GM12865 (cell line): Measurements from ENCODE around the gene DCAF8.
A peak's percentile ranks its signal among the peaks of the same experiment; 100 is the strongest.

Experiments
- DNase-seq: peaks from one replicate; pipeline ENCODE4 v3.0.0; 2010; ENCODE audit warnings: low read depth
- H3K4me3 ChIP-seq: 2 replicates; pipeline ENCODE4 v1.5.1; 2011; ENCODE audit warnings: mild to moderate bottlenecking, low read depth, low read length, control low read depth
- TF ChIP-seq, protein P1 (sequence below): IDR thresholded peaks from 2 replicates; pipeline ENCODE4 v1.5.1; 2011; ENCODE audit warnings: low read length, control low read depth, low read depth, inconsistent platforms; ENCODE audit not compliant: insufficient read depth; ENCODE audit errors: missing control alignments

Gene DCAF8

DNA sequence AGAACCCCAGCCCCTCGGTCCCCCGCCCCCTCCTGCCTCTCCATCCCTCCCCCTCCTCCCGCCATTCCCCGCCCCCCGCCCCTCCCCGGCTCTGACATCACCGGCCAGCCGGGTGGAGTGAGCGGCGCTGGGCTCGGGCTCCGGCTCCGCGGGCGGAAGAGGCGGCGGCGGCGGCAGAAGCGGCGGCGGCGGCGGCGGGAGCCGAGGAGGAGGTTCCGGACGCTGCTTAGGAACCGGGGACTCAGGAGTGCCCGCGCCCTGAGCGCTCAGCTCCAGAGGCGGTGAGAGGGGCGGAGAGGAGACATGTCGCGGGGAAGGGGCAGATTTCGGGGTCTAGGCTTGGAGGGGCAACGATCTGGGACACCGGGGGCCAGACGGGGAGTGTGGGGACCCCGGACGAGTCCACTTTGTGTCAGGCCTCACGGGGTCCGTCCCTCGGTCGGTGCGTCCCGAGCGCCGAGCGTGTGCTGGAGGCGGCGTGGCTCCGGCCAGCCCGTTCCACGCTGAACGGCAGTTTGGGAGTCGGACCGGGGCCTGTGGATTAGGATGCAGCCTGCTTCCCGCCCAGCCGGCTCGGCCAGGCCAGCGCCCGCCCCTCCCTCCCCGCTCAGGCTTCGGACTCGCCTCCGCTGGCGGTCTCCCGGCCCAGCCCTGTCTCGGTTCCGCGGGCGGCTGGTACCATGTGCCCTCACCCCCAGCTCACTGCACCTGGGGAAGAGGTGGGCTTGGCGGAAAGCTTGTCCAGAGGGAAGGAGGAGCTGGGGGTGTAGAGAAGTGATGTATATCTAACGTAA is 56.9 kb downstream of the DCAF8 start, which contains the start of gene PEA15:
TSS of gene PEA15 (plus strand) at position 143 of the 794 bp plus-strand sequence. CDS start 6,161 bp downstream, outside the sequence.
- TF ChIP-seq, protein P1, sequence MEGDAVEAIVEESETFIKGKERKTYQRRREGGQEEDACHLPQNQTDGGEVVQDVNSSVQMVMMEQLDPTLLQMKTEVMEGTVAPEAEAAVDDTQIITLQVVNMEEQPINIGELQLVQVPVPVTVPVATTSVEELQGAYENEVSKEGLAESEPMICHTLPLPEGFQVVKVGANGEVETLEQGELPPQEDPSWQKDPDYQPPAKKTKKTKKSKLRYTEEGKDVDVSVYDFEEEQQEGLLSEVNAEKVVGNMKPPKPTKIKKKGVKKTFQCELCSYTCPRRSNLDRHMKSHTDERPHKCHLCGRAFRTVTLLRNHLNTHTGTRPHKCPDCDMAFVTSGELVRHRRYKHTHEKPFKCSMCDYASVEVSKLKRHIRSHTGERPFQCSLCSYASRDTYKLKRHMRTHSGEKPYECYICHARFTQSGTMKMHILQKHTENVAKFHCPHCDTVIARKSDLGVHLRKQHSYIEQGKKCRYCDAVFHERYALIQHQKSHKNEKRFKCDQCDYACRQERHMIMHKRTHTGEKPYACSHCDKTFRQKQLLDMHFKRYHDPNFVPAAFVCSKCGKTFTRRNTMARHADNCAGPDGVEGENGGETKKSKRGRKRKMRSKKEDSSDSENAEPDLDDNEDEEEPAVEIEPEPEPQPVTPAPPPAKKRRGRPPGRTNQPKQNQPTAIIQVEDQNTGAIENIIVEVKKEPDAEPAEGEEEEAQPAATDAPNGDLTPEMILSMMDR = no peak
- peak; percentile 80 for DNase-seq

DNA sequence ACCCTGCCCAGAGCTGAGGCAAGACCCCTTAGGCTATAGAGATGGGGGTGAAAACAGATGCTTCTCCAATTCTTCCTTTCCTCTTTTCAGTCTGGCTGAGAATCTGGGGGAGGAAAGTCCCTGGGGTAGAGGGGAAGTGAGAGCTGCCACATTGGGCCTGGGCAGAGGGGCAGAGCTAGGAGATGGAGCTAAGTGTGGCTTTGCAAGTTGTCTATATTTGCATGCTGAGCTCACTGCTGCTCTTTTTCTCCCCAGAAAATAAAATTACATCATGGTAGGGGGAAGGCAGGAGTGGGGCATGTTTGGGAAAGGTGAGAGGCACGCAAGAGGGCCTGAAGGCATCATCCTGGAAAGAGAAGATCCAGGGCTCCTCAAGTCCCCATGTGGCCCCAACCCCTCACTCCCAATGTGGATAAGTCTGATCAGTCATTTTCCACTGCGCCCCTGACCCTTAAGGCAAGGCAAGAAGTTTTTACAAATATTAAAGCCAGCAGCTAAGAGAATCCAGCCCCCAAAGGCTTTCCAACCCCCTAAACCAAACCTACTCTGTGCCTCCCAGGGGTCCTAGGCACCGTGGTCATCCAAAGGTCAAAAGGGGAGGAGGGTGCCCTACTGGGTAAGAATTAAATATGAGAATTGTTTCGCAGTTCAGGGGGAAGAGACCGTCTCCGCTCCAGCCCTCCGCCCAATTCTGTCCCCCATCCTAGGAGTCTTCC is 57.7 kb downstream of the DCAF8 start:
- H3K4me3 ChIP-seq = peak overlapping the region; percentile 62
- DNase-seq = peak; percentile 84
- TF ChIP-seq, protein P1 = no peak

More for the DNA sequence above, 56.9 kb downstream of the DCAF8 start, which contains the start of gene PEA15:
- H3K4me3 ChIP-seq = peak within 1 kb of the TSS; percentile 96

DNA sequence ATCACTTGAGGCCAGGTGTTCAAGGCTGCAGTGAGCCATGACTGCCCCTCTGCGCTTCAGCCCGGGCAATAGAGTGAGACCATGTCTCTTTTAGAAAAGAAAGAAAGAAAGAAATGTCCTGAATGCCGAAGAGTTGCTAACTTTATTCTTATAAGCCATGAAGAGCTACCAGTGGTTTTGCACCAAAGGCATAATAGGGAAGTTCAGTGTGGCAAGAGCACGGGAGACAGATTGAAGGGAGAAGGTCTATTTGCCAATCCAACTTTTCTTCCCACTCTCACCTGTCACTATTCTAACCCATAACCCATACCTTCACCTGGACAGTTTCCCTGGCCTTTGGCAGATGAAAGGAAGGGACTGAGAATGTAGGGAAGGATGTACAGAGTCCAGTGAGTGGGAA is 61.6 kb downstream of the DCAF8 start:
- TF ChIP-seq, protein P1 = no peak
- DNase-seq = no peak
- no peak overlapping the region for H3K4me3 ChIP-seq

DNA sequence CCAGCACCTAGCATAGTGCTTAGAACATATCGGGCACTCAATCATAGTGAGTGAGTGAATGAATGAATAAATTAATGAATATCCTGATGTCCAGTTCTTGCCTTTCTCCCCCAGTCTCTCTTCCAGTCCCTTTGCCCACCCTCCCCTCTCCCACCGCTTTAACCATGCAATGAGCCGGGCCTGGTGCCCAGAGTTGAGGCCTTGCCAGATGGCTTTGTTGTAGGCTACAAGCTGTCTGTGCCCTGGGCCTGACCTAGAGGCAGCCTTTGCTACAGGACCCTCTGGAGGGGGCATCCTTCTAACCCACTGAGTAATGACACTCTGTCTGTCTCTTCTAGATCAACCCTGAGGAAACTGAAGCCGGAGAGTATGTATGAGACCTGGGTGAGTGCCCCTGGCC is 65.1 kb downstream of the DCAF8 start:
- no peak for DNase-seq
- no peak overlapping the region for H3K4me3 ChIP-seq
- TF ChIP-seq, protein P1 = no peak

DNA sequence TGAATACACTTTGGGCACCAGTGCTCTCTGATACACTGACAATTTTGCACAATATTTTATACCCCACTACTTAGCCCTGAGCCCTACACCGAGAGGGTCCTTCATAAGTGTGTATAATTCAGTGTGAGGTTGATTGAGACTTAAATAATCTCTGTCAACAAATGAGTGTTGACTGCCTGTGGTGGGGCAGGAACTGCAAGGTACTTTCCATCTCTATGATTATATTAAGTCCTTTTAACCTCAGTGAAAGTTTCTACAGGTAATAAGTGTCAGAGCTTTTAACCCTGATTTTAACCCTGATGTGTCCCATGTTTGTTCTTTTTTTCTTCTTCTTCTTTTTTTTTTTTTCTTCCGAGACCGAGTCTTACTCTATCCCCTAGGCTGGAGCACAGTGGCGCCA is 66.2 kb downstream of the DCAF8 start:
- TF ChIP-seq, protein P1 = no peak
- peak; percentile 37 for DNase-seq

GRCh38 chr1:160194737-160195059 is 67.7 kb downstream of the DCAF8 start:
- H3K4me3 ChIP-seq = no peak overlapping the region
- DNase-seq = no peak
- TF ChIP-seq, protein P1 = no peak

More for the DNA sequence above, 66.2 kb downstream of the DCAF8 start:
- no peak overlapping the region for H3K4me3 ChIP-seq
